Left lung (tissue), 10 donors: ENCODE results near the gene SPECC1L. TPM values are rescaled to one million over a fixed set of nuclear protein-coding genes. Genes with fewer than 3 reads are reported as not detected.

Source experiments
- ATAC-seq: fragments of 200-7000 bp; cut with Tn5 transposase; one replicate; pipeline ENCODE4 v1.9.1; 2020; ENCODE audit warnings: moderate library complexity
- DNase-seq, 4 donors: peaks; one replicate each; pipeline ENCODE4 v3.0.0-alpha.2; 2013 to 2020
- H3K27ac ChIP-seq, 2 donors: fragments of 200-600 bp; sonication (generic) in 1 of 2; one replicate each; pipeline versions ENCODE4 v1.5.0 to v1.8.0; 2020 to 2021
- H3K27me3 ChIP-seq, 2 donors: fragments of 200-600 bp; sonication (generic) in 1 of 2; one replicate each; pipeline versions ENCODE4 v1.5.0 to v1.8.0; 2020 to 2021
- H3K36me3 ChIP-seq, 2 donors: fragments of 200-600 bp; sonication (generic) in 1 of 2; one replicate each; pipeline versions ENCODE4 v1.5.0 to v1.8.0; 2020 to 2021
- H3K4me1 ChIP-seq, 2 donors: fragments of 200-600 bp; one replicate each; pipeline ENCODE4 v1.8.0; 2021
- H3K4me3 ChIP-seq, 2 donors: fragments of 200-600 bp; sonication (generic) in 1 of 2; one replicate each; pipeline versions ENCODE4 v1.5.0 to v1.8.0; 2020 to 2021; ENCODE audit warnings: mild to moderate bottlenecking in 1 of 2
- H3K9me3 ChIP-seq, 2 donors: fragments of 200-600 bp; sonication (generic) in 1 of 2; one replicate each; pipeline versions ENCODE4 v1.5.0 to v1.8.0; 2020 to 2021
- intact Hi-C, 2 donors: fragments of 100-400 bp; cut with DNase I; formaldehyde crosslinking; loops; one replicate each; pipeline versions ENCODE4 v1.11.2 to v1.14.2; 2022
- polyA plus RNA-seq, 6 donors: library from polyadenylated mRNA; unstranded; fragments of 120-200 nt; gene quantifications; one replicate each; pipeline ENCODE4 v1.2.1, GENCODE V29; 2013; ENCODE audit not compliant: insufficient read length in 6 of 6
- total RNA-seq, 2 donors: library from RNA; stranded (reverse); fragmentation: NEBNext Ultra II Directional; extraction: Animal tissue kit (Norgen Biotek cat#: 25700); gene quantifications; one replicate each; pipeline ENCODE4 v1.2.1, GENCODE V29; 2021
- TF ChIP-seq, protein P1 (sequence below), 2 donors: fragments of 200-600 bp; sonication (generic) in 1 of 2; IDR thresholded peaks; one replicate each; pipeline versions ENCODE4 v1.5.0 to v1.8.0; 2021; ENCODE audit warnings: antibody characterized with exemption in 2 of 2
- donor health status: DM: no; HTN: yes; CAD: no.
- donor health status: DM: no; HTN: no; CAD: no.

SPECC1L gene
- total and polyA plus RNA-seq, 8 donors: 70.9 to 94.4 (median 80.9) TPM

DNA sequence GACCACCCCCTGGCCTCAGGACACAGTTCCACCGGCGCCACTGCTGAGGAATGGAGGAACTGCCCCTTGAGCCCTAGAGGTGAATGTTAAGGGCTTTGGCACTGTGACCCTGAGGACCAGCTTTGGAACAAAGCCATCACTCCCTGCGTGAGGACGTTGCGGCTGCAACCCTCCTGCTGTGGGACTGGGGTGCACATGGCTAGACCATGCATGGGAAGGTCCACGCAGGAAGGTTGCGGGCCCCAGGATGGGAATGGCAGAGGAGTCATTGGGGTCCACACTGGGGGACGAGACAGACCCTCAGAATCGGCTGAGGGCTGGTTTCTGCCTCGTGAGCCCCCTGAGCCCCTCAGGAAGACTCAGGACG, 150.3 kb downstream of the SPECC1L start:
- DNase-seq: no peak
- no peak overlapping the region for H3K4me3 ChIP-seq
- peaks cover 0 to 22% of the 10 kb centered on the region in 2 donors for H3K36me3 ChIP-seq
- H3K9me3 ChIP-seq: no peaks in the 10 kb centered on the region
- ATAC-seq: no peak
- TF ChIP-seq, protein P1, sequence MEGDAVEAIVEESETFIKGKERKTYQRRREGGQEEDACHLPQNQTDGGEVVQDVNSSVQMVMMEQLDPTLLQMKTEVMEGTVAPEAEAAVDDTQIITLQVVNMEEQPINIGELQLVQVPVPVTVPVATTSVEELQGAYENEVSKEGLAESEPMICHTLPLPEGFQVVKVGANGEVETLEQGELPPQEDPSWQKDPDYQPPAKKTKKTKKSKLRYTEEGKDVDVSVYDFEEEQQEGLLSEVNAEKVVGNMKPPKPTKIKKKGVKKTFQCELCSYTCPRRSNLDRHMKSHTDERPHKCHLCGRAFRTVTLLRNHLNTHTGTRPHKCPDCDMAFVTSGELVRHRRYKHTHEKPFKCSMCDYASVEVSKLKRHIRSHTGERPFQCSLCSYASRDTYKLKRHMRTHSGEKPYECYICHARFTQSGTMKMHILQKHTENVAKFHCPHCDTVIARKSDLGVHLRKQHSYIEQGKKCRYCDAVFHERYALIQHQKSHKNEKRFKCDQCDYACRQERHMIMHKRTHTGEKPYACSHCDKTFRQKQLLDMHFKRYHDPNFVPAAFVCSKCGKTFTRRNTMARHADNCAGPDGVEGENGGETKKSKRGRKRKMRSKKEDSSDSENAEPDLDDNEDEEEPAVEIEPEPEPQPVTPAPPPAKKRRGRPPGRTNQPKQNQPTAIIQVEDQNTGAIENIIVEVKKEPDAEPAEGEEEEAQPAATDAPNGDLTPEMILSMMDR (IDR thresholded peaks at IDR 0.05): no peak
- peak overlapping the region in 1 of 2 donors; percentile 57 for H3K27ac ChIP-seq
- intact Hi-C loops: loop anchor here in 1 of 2 donors (10.0 kb wide), 1 partner anchor 84 kb away; no protein-coding TSS in a partner anchor
- H3K27me3 ChIP-seq: peaks cover 0 to 8% of the 10 kb centered on the region in 2 donors
- H3K4me1 ChIP-seq: peaks cover 15 to 60% of the 10 kb centered on the region in 2 donors

DNA sequence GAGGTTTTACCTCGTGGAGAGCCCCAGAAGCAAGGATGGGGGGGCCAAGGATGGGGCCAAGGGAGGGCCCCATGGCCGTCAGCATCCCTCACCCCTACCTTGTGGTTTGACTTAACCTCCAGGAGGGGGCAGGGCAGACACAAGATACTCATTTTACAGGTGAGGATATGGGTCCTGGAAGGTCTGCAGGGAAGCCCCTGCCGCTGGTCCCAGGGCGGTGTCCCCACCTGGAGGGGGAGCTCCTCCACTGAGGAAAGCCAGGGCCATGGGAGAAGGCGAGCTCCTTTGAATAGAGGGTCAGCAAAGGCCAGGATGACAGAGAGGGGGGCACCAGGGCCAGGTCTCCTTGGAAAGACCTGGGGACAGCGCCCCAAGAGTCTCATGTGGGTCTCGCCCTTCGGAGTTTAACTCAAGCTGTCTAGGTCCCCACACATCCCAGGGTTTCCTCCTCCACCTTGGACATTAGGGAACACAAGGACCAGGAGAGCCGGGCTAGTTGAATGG, 150.8 kb downstream of the SPECC1L start:
- ATAC-seq (no peak), DNase-seq (peak in 1 of 4 donors; percentile 39)
- Histone ChIP-seq H3K9me3 (no peaks in the 10 kb centered on the region), H3K4me3 (no peak overlapping the region), H3K4me1 (peaks cover 15 to 65% of the 10 kb centered on the region in 2 donors), H3K36me3 (peaks cover 0 to 17% of the 10 kb centered on the region in 2 donors), H3K27me3 (peaks cover 0 to 8% of the 10 kb centered on the region in 2 donors), H3K27ac (no peak overlapping the region)
- TF ChIP-seq, protein P1 (IDR thresholded peaks at IDR 0.05): peak in 1 of 2 donors; percentile 16
- intact Hi-C loops: loop anchor here in 1 of 2 donors (10.0 kb wide), 1 partner anchor 83 kb away; no protein-coding TSS in a partner anchor

DNA sequence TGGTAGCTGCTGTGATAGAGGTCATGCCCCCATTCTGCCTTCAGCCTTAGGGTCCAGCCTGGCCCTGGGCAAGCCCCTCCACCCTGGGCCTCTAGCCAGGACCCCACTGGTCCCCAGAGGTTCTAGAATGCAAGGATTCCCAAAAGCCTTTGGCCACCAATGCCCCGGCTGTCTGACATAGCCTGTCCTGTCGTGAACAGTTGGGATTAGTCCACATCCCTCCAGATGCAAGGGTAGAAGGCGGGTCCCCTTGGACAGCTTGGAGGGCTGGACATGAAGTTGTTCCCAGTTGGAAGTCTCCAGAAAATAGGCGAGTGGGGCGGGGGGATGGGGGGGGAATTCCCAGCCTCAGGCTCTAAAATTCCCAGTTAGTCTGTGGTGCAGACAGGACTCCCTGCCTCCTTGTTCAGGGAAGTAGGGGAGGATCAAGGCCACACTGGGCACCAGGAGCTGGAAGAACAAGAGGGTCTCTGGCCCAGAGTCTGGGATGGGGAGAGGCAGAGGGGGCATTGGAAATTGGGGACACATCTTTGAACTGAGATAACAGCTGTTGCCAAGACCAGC, 151.6 kb downstream of the SPECC1L start:
- no peak overlapping the region for H3K27ac ChIP-seq
- no peaks in the 10 kb centered on the region for H3K9me3 ChIP-seq
- DNase-seq (peak in 1 of 4 donors; percentile 34), ATAC-seq (no peak)
- peaks cover 15 to 72% of the 10 kb centered on the region in 2 donors for H3K4me1 ChIP-seq
- H3K4me3 ChIP-seq: no peak overlapping the region
- H3K27me3 ChIP-seq: peaks cover 0 to 8% of the 10 kb centered on the region in 2 donors
- H3K36me3 ChIP-seq: peaks cover 0 to 10% of the 10 kb centered on the region in 2 donors
- intact Hi-C loops: loop anchor here in 1 of 2 donors (10.0 kb wide), 1 partner anchor 83 kb away; no protein-coding TSS in a partner anchor
- TF ChIP-seq, protein P1 (IDR thresholded peaks at IDR 0.05): no peak

DNA sequence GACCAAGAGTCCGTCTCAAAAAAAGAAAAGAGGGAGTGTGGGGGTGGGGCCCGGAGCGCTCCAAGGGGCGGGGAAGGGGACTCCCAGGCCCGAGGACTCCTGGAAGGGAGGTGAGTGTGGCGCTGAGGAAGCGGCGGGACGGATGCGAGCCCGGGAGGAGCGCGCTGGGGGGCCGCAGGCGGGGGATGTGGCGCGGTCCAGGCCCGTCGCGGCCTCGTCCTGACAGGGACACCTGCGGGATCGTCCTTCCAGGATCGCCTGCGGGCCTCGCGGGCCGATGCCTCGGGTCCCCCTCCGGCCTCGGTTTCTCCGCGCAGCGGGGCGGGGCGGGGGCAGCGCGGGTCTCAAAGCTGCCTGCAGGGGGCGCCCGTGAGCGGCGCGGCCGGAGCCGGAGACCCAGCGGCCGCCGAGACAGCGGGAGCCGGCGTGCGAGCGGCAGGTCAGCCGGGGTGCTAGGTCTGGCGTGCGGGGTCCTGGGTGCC, 152.9 kb downstream of the SPECC1L start:
- peak; percentile 80 for ATAC-seq
- peak overlapping the region in 1 of 2 donors; percentile 79 for H3K27ac ChIP-seq
- intact Hi-C loops: loop anchor here in 1 of 2 donors (10.0 kb wide), 1 partner anchor 81 kb away; no protein-coding TSS in a partner anchor
- peaks cover 0 to 8% of the 10 kb centered on the region in 2 donors for H3K27me3 ChIP-seq
- TF ChIP-seq, protein P1 (IDR thresholded peaks at IDR 0.05): peak; percentile 92 to 97
- H3K36me3 ChIP-seq: peaks cover 0 to under 1% of the 10 kb centered on the region in 2 donors
- peaks cover 15 to 86% of the 10 kb centered on the region in 2 donors for H3K4me1 ChIP-seq
- H3K4me3 ChIP-seq: peak overlapping the region; percentile 47 to 63
- DNase-seq: peak in 3 of 4 donors; percentile 56 to 96 (median 67)
- H3K9me3 ChIP-seq: no peaks in the 10 kb centered on the region
